NCI-H128 (cell line): ENCODE data around the gene NECAB2.
A peak's percentile ranks its signal among the peaks of the same experiment; 100 is the strongest.

ENCODE experiments used
- DNase-seq: peaks from one replicate; lab custom pipeline; 2025; ENCODE audit not compliant: unreplicated experiment; lab: John Stamatoyannopoulos, UW

The NECAB2 gene

GRCh38 chr16:83983491-83983890 lies 15.4 kb downstream of the NECAB2 start:
- DNase-seq, result no peak

- DNase-seq, result peak; percentile 3
These were observed 21.3 kb downstream of the NECAB2 start for GRCh38 chr16:83989300-83989699.

GRCh38 chr16:83990492-83990891 lies 22.4 kb downstream of the NECAB2 start:
- DNase-seq, result no peak

GRCh38 chr16:83992624-83993023 lies 24.6 kb downstream of the NECAB2 start:
- no peak for DNase-seq

- DNase-seq, result no peak
These were observed 26.0 kb downstream of the NECAB2 start for GRCh38 chr16:83994087-83994486.

- no peak for DNase-seq
These were observed 26.7 kb downstream of the NECAB2 start for GRCh38 chr16:83994703-83995102.

GRCh38 chr16:83995754-83996153 lies 27.7 kb downstream of the NECAB2 start:
- DNase-seq, result peak; percentile 55

GRCh38 chr16:83996481-83997252 lies 28.6 kb downstream of the NECAB2 start:
- DNase-seq, result no peak

GRCh38 chr16:83998091-83998490 lies 30.0 kb downstream of the NECAB2 start:
- DNase-seq, result no peak

GRCh38 chr16:84000989-84001642 lies 33.1 kb downstream of the NECAB2 start:
- no peak for DNase-seq

GRCh38 chr16:84001726-84002125 lies 33.7 kb downstream of the NECAB2 start:
- DNase-seq, result no peak

GRCh38 chr16:84003038-84003437 lies 35.0 kb downstream of the NECAB2 start:
- DNase-seq, result no peak

- DNase-seq, result no peak
These were observed 36.4 kb downstream of the NECAB2 start for GRCh38 chr16:84004442-84004841.

- DNase-seq, result no peak
These were observed 37.3 kb downstream of the NECAB2 start for GRCh38 chr16:84005391-84005790.

GRCh38 chr16:84007520-84007919 lies 39.5 kb downstream of the NECAB2 start:
- DNase-seq, result no peak

GRCh38 chr16:84007965-84008364 lies 39.9 kb downstream of the NECAB2 start:
- no peak for DNase-seq

- DNase-seq, result no peak
These were observed 41.2 kb downstream of the NECAB2 start for GRCh38 chr16:84009282-84009681.

GRCh38 chr16:84013787-84014569 lies 45.9 kb downstream of the NECAB2 start:
- peak; percentile 51 for DNase-seq

- no peak for DNase-seq
These were observed 46.7 kb downstream of the NECAB2 start for GRCh38 chr16:84014570-84015327.

- no peak for DNase-seq
These were observed 47.4 kb downstream of the NECAB2 start for GRCh38 chr16:84015399-84015798.

GRCh38 chr16:84016477-84016876 lies 48.4 kb downstream of the NECAB2 start:
- no peak for DNase-seq
